ENCODE measurements around the gene SYNGAP1. TPM values are rescaled to one million over a fixed set of nuclear protein-coding genes. Genes with fewer than 3 reads are reported as not detected.
"Not testable (repeated sequence)": the region's sequence is repeated elsewhere in the genome, so short reads cannot be mapped to it uniquely, and the experiment has no call there.

Gene SYNGAP1
- total RNA-seq, 1 donor from 2014 or later = 3.3 TPM

DNA sequence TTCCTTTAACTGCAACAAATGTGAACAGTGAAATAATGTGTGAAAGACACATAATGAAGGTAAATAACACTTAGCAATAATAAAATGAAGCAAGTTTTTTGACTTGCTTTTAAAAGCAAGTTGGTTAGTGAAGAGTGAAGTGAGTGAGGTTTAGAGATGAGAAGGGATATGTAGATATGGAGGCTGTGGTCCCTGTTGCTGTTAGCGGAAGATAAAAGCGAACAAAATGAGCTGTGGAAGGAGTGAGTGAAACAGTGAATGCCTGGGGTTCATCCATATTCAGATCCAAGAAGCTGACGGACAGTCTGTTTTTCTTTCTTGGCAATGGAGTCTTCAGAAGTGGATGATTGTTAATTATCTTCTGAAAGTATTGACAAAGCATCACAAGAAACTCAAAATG lies 58.0 kb downstream of the SYNGAP1 start:
- Histone ChIP-seq H3K4me3 (ENCODE audit: low read depth, low read length) (no peak overlapping the region), H3K27me3 (ENCODE audit: control insufficient read depth, insufficient read depth, low read length) (no peaks in the 10 kb centered on the region), H3K36me3 (ENCODE audit: control insufficient read depth, insufficient read depth, low read length) (no peaks in the 10 kb centered on the region)
- TF ChIP-seq, protein P1, sequence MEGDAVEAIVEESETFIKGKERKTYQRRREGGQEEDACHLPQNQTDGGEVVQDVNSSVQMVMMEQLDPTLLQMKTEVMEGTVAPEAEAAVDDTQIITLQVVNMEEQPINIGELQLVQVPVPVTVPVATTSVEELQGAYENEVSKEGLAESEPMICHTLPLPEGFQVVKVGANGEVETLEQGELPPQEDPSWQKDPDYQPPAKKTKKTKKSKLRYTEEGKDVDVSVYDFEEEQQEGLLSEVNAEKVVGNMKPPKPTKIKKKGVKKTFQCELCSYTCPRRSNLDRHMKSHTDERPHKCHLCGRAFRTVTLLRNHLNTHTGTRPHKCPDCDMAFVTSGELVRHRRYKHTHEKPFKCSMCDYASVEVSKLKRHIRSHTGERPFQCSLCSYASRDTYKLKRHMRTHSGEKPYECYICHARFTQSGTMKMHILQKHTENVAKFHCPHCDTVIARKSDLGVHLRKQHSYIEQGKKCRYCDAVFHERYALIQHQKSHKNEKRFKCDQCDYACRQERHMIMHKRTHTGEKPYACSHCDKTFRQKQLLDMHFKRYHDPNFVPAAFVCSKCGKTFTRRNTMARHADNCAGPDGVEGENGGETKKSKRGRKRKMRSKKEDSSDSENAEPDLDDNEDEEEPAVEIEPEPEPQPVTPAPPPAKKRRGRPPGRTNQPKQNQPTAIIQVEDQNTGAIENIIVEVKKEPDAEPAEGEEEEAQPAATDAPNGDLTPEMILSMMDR (IDR thresholded peaks at IDR 0.05; ENCODE audit: insufficient read depth, low read length, poor library complexity, severe bottlenecking) = no peak
- DNase-seq (ENCODE audit: low read depth) = no peak

DNA sequence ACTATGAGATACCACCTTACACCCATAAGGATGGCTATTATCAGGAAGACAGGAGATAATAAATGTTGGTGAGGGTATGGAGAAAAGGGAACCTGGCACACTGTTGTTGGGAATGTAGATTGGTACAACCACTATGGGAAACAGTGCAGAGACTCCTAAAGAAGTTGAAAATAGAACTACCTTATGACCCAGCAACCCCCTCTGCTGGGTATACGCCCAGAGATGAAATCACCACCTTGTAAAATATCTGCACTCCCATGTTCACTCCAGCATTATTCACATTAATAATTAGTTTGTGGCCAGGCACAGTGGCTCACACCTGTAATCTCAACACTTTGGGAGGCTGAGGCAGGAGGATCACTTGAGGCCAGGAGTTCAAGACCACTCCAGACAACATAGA lies 61.3 kb downstream of the SYNGAP1 start:
- TF ChIP-seq, protein P1 (IDR thresholded peaks at IDR 0.05; ENCODE audit: insufficient read depth, low read length, poor library complexity, severe bottlenecking) = no peak
- no peak overlapping the region for H3K4me3 ChIP-seq (ENCODE audit: low read depth, low read length)
- no peak for DNase-seq (ENCODE audit: low read depth)
- H3K36me3 ChIP-seq (ENCODE audit: control insufficient read depth, insufficient read depth, low read length) = no peaks in the 10 kb centered on the region
- H3K27me3 ChIP-seq (ENCODE audit: control insufficient read depth, insufficient read depth, low read length) = no peaks in the 10 kb centered on the region

DNA sequence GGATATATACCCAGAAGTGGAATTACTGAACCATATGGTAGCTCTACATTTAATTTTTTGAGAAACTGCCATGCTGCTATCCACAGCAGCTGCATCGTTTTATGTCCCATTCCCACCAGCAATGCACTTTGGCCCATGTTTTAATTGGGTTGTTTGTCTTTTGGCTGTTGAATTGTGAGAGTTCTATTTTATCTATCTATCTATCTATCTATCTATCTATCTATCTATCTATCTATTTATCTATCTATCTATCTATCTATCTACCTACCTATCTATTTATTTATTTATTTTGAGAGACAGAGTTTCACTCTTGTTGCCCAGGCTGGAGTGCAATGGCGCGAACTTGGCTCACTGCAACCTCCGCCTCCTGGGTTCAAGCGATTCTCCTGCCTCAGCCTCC lies 62.8 kb downstream of the SYNGAP1 start:
- not testable (repeated sequence) for H3K4me3 ChIP-seq (ENCODE audit: low read depth, low read length); H3K27me3 ChIP-seq (ENCODE audit: control insufficient read depth, insufficient read depth, low read length); DNase-seq (ENCODE audit: low read depth); H3K36me3 ChIP-seq (ENCODE audit: control insufficient read depth, insufficient read depth, low read length)

DNA sequence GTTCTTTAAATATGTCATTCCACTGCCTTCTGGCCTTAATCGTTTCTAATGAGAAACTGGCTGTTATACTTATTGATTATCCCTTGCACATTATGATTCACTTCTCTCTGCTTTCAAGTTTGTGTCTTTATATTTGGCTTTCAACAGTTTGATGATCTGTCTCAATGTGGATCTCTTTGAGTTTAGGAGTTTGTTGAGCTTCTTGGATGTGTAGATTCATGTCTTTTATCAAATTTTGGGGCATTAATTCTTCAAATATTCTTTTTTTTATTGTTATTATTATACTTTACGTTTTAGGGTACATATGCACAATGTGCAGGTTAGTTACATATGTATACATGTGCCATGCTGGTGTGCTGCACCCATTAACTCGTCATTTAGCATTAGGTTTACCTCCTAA lies 63.8 kb downstream of the SYNGAP1 start:
- H3K27me3 ChIP-seq (ENCODE audit: control insufficient read depth, insufficient read depth, low read length) = no peaks in the 10 kb centered on the region
- no peak for DNase-seq (ENCODE audit: low read depth)
- H3K36me3 ChIP-seq (ENCODE audit: control insufficient read depth, insufficient read depth, low read length) = no peaks in the 10 kb centered on the region
- TF ChIP-seq, protein P1 (IDR thresholded peaks at IDR 0.05; ENCODE audit: insufficient read depth, low read length, poor library complexity, severe bottlenecking) = no peak
- no peak overlapping the region for H3K4me3 ChIP-seq (ENCODE audit: low read depth, low read length)

DNA sequence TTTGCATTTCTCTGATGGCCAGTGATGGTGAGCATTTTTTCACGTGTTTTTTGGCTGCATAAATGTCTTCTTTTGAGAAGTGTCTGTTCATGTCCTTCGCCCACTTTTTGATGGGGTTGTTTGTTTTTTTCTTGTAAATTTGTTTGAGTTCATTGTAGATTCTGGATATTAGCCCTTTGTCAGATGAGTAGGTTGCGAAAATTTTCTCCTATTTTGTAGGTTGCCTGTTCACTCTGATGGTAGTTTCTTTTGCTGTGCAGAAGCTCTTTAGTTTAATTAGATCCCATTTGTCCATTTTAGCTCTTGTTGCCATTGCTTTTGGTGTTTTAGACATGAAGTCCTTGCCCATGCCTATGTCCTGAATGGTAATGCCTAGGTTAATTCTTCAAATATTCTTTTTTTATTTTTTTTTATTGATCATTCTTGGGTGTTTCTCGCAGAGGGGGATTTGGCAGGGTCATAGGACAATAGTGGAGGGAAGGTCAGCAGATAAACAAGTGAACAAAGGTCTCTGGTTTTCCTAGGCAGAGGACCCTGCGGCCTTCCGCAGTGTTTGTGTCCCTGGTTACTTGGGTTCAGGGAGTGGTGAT lies 64.9 kb downstream of the SYNGAP1 start:
- H3K4me3 ChIP-seq (ENCODE audit: low read depth, low read length); H3K36me3 ChIP-seq (ENCODE audit: control insufficient read depth, insufficient read depth, low read length); H3K27me3 ChIP-seq (ENCODE audit: control insufficient read depth, insufficient read depth, low read length); DNase-seq (ENCODE audit: low read depth): not testable (repeated sequence)

DNA sequence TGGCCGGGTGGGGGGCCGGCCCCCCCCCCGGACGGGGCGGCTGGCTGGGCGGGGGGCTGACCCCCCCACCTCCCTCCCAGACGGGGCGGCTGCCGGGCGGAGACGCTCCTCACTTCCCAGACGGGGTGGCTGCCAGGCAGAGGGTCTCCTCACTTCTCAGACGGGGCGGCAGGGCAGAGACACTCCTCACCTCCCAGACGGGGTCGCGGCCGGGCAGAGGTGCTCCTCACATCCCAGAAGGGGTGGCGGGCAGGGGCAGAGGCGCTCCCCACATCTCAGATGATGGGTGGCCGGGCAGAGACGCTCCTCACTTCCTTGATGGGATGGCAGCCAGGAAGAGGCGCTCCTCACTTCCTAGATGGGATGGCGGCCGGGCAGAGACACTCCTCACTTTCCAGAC lies 65.8 kb downstream of the SYNGAP1 start:
- not testable (repeated sequence) for H3K36me3 ChIP-seq (ENCODE audit: control insufficient read depth, insufficient read depth, low read length); H3K4me3 ChIP-seq (ENCODE audit: low read depth, low read length); H3K27me3 ChIP-seq (ENCODE audit: control insufficient read depth, insufficient read depth, low read length); DNase-seq (ENCODE audit: low read depth)

DNA sequence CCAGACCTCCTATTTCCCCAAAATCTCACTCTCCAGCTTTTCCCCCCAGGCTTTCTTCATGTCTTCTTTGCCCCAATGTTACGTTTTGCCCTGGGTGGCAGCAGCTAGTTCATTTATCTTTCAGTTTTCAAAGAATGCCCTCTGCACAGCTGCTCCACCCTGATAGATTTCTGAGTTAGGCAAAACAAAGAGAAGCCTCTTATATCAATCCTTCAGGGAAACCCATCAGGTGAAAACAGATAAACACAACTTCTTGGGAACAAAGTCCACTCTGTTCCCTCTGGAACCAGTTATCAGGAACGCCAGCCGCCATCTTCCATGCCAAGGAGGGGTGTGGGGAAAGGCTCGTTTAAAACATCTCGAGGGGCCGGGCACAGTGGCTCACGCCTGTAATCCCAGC lies 68.5 kb downstream of the SYNGAP1 start:
- TF ChIP-seq, protein P1 (IDR thresholded peaks at IDR 0.05; ENCODE audit: insufficient read depth, low read length, poor library complexity, severe bottlenecking) = no peak
- no peak overlapping the region for H3K4me3 ChIP-seq (ENCODE audit: low read depth, low read length)
- DNase-seq (ENCODE audit: low read depth) = no peak
- no peaks in the 10 kb centered on the region for H3K36me3 ChIP-seq (ENCODE audit: control insufficient read depth, insufficient read depth, low read length)
- H3K27me3 ChIP-seq (ENCODE audit: control insufficient read depth, insufficient read depth, low read length) = no peaks in the 10 kb centered on the region
